OCI-LY3 (cell line): ENCODE data around the gene MAP2K6.

Experiments
- CTCF ChIP-seq: fragments of 200-600, 300-600 bp; sonication (generic); IDR thresholded peaks from 2 replicates; pipeline ENCODE4 v1.5.1; 2014; ENCODE audit warnings: antibody characterized with exemption, low read length, low read depth
- EZH2phosphoT487 ChIP-seq: fragments of 200-600 bp; shearing (Covaris generic); IDR thresholded peaks from 2 replicates; pipeline ENCODE4 v1.6.1; 2018; ENCODE audit warnings: antibody characterized with exemption, mixed run types, low read depth

GRCh38 chr17:69486779-69487637, 72.5 kb downstream of the MAP2K6 start:
- TF ChIP-seq CTCF, result no peak
- no peak for TF ChIP-seq EZH2phosphoT487
